ENCODE data around the gene INTS7.

- no peak for TF ChIP-seq POLR2A (IDR thresholded peaks at IDR 0.05)
- TF ChIP-seq, protein P1, sequence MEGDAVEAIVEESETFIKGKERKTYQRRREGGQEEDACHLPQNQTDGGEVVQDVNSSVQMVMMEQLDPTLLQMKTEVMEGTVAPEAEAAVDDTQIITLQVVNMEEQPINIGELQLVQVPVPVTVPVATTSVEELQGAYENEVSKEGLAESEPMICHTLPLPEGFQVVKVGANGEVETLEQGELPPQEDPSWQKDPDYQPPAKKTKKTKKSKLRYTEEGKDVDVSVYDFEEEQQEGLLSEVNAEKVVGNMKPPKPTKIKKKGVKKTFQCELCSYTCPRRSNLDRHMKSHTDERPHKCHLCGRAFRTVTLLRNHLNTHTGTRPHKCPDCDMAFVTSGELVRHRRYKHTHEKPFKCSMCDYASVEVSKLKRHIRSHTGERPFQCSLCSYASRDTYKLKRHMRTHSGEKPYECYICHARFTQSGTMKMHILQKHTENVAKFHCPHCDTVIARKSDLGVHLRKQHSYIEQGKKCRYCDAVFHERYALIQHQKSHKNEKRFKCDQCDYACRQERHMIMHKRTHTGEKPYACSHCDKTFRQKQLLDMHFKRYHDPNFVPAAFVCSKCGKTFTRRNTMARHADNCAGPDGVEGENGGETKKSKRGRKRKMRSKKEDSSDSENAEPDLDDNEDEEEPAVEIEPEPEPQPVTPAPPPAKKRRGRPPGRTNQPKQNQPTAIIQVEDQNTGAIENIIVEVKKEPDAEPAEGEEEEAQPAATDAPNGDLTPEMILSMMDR (IDR thresholded peaks at IDR 0.05) = no peak
Observed at GRCh38 chr1:211959680-211960079, 75.7 kb downstream of the INTS7 start.
